Ectodermal cell (in vitro differentiated cells): ENCODE data around the gene OVOL1.
A peak's percentile ranks its signal among the peaks of the same experiment; 100 is the strongest.
"Not testable (repeated sequence)": the region's sequence is repeated elsewhere in the genome, so short reads cannot be mapped to it uniquely, and the experiment has no call there.

ENCODE experiments used
- H3K27ac ChIP-seq: 2 replicates; pipeline ENCODE4 v1.7.0; 2013; ENCODE audit warnings: mild to moderate bottlenecking, low read depth, low read length; ENCODE audit not compliant: insufficient read depth, poor library complexity, severe bottlenecking
- H3K27me3 ChIP-seq: 2 replicates; pipeline ENCODE4 v1.7.0; 2013; ENCODE audit warnings: mild to moderate bottlenecking, low read length; ENCODE audit not compliant: insufficient read depth, control insufficient read depth, poor library complexity, severe bottlenecking
- H3K36me3 ChIP-seq: one replicate; pipeline ENCODE4 v1.7.0; 2013; ENCODE audit warnings: low read length; ENCODE audit not compliant: control insufficient read depth, insufficient read depth
- H3K4me1 ChIP-seq: one replicate; pipeline ENCODE4 v1.7.0; 2013; ENCODE audit warnings: low read length; ENCODE audit not compliant: control insufficient read depth, insufficient read depth
- H3K4me3 ChIP-seq: 2 replicates; pipeline ENCODE4 v1.7.0; 2013; ENCODE audit warnings: low read depth, low read length, control low read depth; ENCODE audit not compliant: insufficient read depth
- H3K9me3 ChIP-seq: 2 replicates; pipeline ENCODE4 v1.7.0; 2013; ENCODE audit warnings: mild to moderate bottlenecking, low read length, moderate library complexity; ENCODE audit not compliant: control insufficient read depth
- WGBS, 2 experiments: methylation state at CpG; one replicate each; pipeline ENCODE4 v1.1.7; 2013; ENCODE audit warnings: missing lambda C conversion rate in 2 of 2; 5-methylcytosine and 5-hydroxymethylcytosine counted together

OVOL1 gene

GRCh38 chr11:65816696-65817095 is 29.8 kb downstream of the OVOL1 start:
- no peak overlapping the region for H3K4me3 ChIP-seq
- WGBS, 2 experiments, result 95 to 96% methylated on average over 3 of the region's 3 CpGs
- no peak overlapping the region for H3K27ac ChIP-seq

GRCh38 chr11:65817312-65817834 is 30.5 kb downstream of the OVOL1 start:
- H3K27me3 ChIP-seq, result peaks cover 14% of the 10 kb centered on the region
- H3K4me1 ChIP-seq, result no peaks in the 10 kb centered on the region
- no peak overlapping the region for H3K27ac ChIP-seq
- H3K9me3 ChIP-seq, result no peaks in the 10 kb centered on the region
- 79 to 80% methylated on average over 5 of the region's 5 CpGs for WGBS, 2 experiments
- peak overlapping the region; percentile 55 for H3K4me3 ChIP-seq
- H3K36me3 ChIP-seq, result no peaks in the 10 kb centered on the region

More at GRCh38 chr11:65816696-65817095, 29.8 kb downstream of the OVOL1 start:
- Histone ChIP-seq H3K9me3 (no peaks in the 10 kb centered on the region), H3K4me1 (no peaks in the 10 kb centered on the region), H3K27me3 (peaks cover 14% of the 10 kb centered on the region), H3K36me3 (no peaks in the 10 kb centered on the region)

- H3K27me3 ChIP-seq, result peaks cover 14% of the 10 kb centered on the region
- no peaks in the 10 kb centered on the region for H3K4me1 ChIP-seq
- H3K27ac ChIP-seq, result no peak overlapping the region
- no peaks in the 10 kb centered on the region for H3K9me3 ChIP-seq
- 9 to 10% methylated on average over 74 of the region's 74 CpGs for WGBS, 2 experiments
- H3K36me3 ChIP-seq, result no peaks in the 10 kb centered on the region
- peak overlapping the region; percentile 55 for H3K4me3 ChIP-seq
Observed at GRCh38 chr11:65817835-65818680, 31.2 kb downstream of the OVOL1 start.

GRCh38 chr11:65821107-65821506 is 34.2 kb downstream of the OVOL1 start:
- H3K36me3 ChIP-seq, result no peaks in the 10 kb centered on the region
- no peak overlapping the region for H3K4me3 ChIP-seq
- no peaks in the 10 kb centered on the region for H3K4me1 ChIP-seq
- no peaks in the 10 kb centered on the region for H3K9me3 ChIP-seq
- no peak overlapping the region for H3K27ac ChIP-seq
- 83 to 85% methylated on average over 8 of the region's 8 CpGs for WGBS, 2 experiments
- peaks cover 14% of the 10 kb centered on the region for H3K27me3 ChIP-seq

GRCh38 chr11:65822776-65823528 is 36.1 kb downstream of the OVOL1 start:
- Histone ChIP-seq H3K4me3 (no peak overlapping the region), H3K4me1 (no peaks in the 10 kb centered on the region), H3K27ac (no peak overlapping the region), H3K36me3 (no peaks in the 10 kb centered on the region), H3K9me3 (no peaks in the 10 kb centered on the region), H3K27me3 (peaks cover under 1% of the 10 kb centered on the region)
- 87 to 91% methylated on average over 15 of the region's 15 CpGs for WGBS, 2 experiments

- H3K27me3 ChIP-seq, result peaks cover under 1% of the 10 kb centered on the region
- H3K36me3 ChIP-seq, result no peaks in the 10 kb centered on the region
- no peak overlapping the region for H3K27ac ChIP-seq
- H3K4me3 ChIP-seq, result no peak overlapping the region
- no peaks in the 10 kb centered on the region for H3K4me1 ChIP-seq
- H3K9me3 ChIP-seq, result no peaks in the 10 kb centered on the region
- 94 to 96% methylated on average over 8 of the region's 8 CpGs for WGBS, 2 experiments
Observed at GRCh38 chr11:65826984-65827735, 40.3 kb downstream of the OVOL1 start.

GRCh38 chr11:65829459-65829858 is 42.6 kb downstream of the OVOL1 start:
- H3K4me1 ChIP-seq, result peaks cover 9% of the 10 kb centered on the region
- H3K36me3 ChIP-seq, result no peaks in the 10 kb centered on the region
- 72 to 75% methylated on average over 4 of the region's 4 CpGs for WGBS, 2 experiments
- H3K27me3 ChIP-seq, result peaks cover 11% of the 10 kb centered on the region
- no peak overlapping the region for H3K4me3 ChIP-seq
- H3K27ac ChIP-seq, result no peak overlapping the region
- no peaks in the 10 kb centered on the region for H3K9me3 ChIP-seq

GRCh38 chr11:65832231-65832630 is 45.4 kb downstream of the OVOL1 start:
- not testable (repeated sequence) for H3K9me3 ChIP-seq, H3K4me3 ChIP-seq, H3K27ac ChIP-seq, H3K4me1 ChIP-seq, H3K36me3 ChIP-seq
- peaks cover 11% of the 10 kb centered on the region for H3K27me3 ChIP-seq

GRCh38 chr11:65833297-65834030 is 46.6 kb downstream of the OVOL1 start, which contains the start of gene SNX32:
Gene SNX32 (plus strand): TSS chr11:65833963. CDS start chr11:65834066, 103 bp downstream.
- H3K27ac ChIP-seq, result peak within 1 kb of the TSS; percentile 62

More at GRCh38 chr11:65833297-65834030, 46.6 kb downstream of the OVOL1 start, which contains the start of gene SNX32:
- H3K36me3 ChIP-seq, result no peaks in the 10 kb centered on the region
- H3K4me3 ChIP-seq, result peak within 1 kb of the TSS; percentile 64
- WGBS, 2 experiments, result 1% methylated on average over 63 of the region's 63 CpGs
- peaks cover 11% of the 10 kb centered on the region for H3K27me3 ChIP-seq
- H3K4me1 ChIP-seq, result peaks cover 9% of the 10 kb centered on the region
- H3K9me3 ChIP-seq, result no peaks in the 10 kb centered on the region
